Adrenal gland (tissue), 12 donors: ENCODE measurements around the gene PRIM2. TPM values are rescaled to one million over a fixed set of nuclear protein-coding genes. Genes with fewer than 3 reads are reported as not detected.

Experiments used
- DNase-seq, 7 donors: peaks; one replicate each; pipeline ENCODE4 v3.0.0-alpha.2; 2019 to 2020
- H3K27ac ChIP-seq, 5 donors: fragments of 200-600 bp; sonication (generic) in 4 of 5; 1 replicate in 3 of 5; 2 replicates in 2 of 5; pipeline versions ENCODE4 v1.5.1 to v1.8.0; 2016 to 2020; ENCODE audit warnings: mild to moderate bottlenecking in 1 of 5
- H3K27me3 ChIP-seq: fragments of 200-600 bp; 2 replicates; pipeline ENCODE4 v1.8.0; 2021
- H3K36me3 ChIP-seq, 2 donors: fragments of 200-600 bp; replicated peaks in 1 of 2; 1 replicate in 1 of 2; 2 replicates in 1 of 2; pipeline versions ENCODE4 v1.5.1 to v1.8.0; 2018 to 2022
- H3K4me1 ChIP-seq, 2 donors: fragments of 200-600 bp; replicated peaks in 1 of 2; 1 replicate in 1 of 2; 2 replicates in 1 of 2; pipeline versions ENCODE4 v1.5.1 to v1.8.0; 2018 to 2021
- H3K4me3 ChIP-seq, 4 donors: fragments of 200-600 bp; sonication (generic) in 3 of 4; one replicate each; pipeline ENCODE4 v1.5.1; 2016 to 2018
- H3K9me3 ChIP-seq, 3 donors: fragments of 200-600 bp; sonication (generic) in 1 of 3; replicated peaks in 1 of 3; 1 replicate in 2 of 3; 2 replicates in 1 of 3; pipeline versions ENCODE4 v1.5.1 to v1.8.0; 2016 to 2021
- CTCF ChIP-seq, 6 experiments: fragments of 450-650 bp in 4 of 6; fragments of 200-600 bp in 2 of 6; sonication (generic) in 1 of 6; IDR thresholded peaks; 1 replicate in 5 of 6; 2 replicates in 1 of 6; pipeline versions ENCODE4 v1.5.1 to v1.8.0; 2016 to 2021; ENCODE audit warnings: antibody characterized with exemption in 6 of 6, mild to moderate bottlenecking in 2 of 6, moderate library complexity in 1 of 6
- POLR2A ChIP-seq, 2 donors: fragments of 450-650 bp; IDR thresholded peaks; one replicate each; pipeline ENCODE4 v1.6.1; 2017; ENCODE audit warnings: antibody characterized with exemption in 2 of 2, mild to moderate bottlenecking in 2 of 2, moderate library complexity in 1 of 2
- WGBS, 4 donors: extraction: QIAGEN DNeasy Blood & Tissue Kit in 2 of 4; methylation state at CpG; one replicate each; pipeline versions ENCODE4 v1.1.5 to v1.1.7; 2013 to 2017; 5-methylcytosine and 5-hydroxymethylcytosine counted together
- intact Hi-C, 2 donors: fragments of 100-400 bp; cut with DNase I; formaldehyde crosslinking; loops; one replicate each; pipeline versions ENCODE4 v1.14.1 to v1.15.0; 2022 to 2023
- polyA plus RNA-seq, 3 donors: library from polyadenylated mRNA; stranded (reverse); fragments of 200-250 nt in 2 of 3; fragments of 350-450 nt in 1 of 3; fragmentation: Illumina TruSeq in 1 of 3; extraction: RNeasy Lipid Tissue Mini Kit (QIAGEN cat#74804) in 1 of 3; gene quantifications; one replicate each; pipeline ENCODE4 v1.2.3, GENCODE V29; 2013 to 2014
- total RNA-seq, 9 donors: library from RNA; depleted of rRNA in 4 of 9; stranded (reverse); fragments of >200 nt in 4 of 9; fragments of 120-200 nt in 1 of 9; fragmentation: NEBNext Ultra II Directional in 1 of 9; extraction: Animal tissue kit (Norgen Biotek cat#: 25700) in 1 of 9; gene quantifications; one replicate each; pipeline versions ENCODE4 v1.1.0 to v1.2.4, GENCODE V29; 2013 to 2023
- donor health status: healthy with polysubstance abuse.
- donor health status: Bipolar disorder and iron deficiency.
- donor health status: DM: yes; HTN: yes; CAD: no.
- donor health status: DM: no; HTN: no; CAD: no.
- donor health status: DM: no; HTN: no; CAD: no.
- donor health status: DM: yes; HTN: yes; CAD: no.

PRIM2 gene
- total and polyA plus RNA-seq, 12 donors: 2.4 to 15.8 (median 5.9) TPM

DNA sequence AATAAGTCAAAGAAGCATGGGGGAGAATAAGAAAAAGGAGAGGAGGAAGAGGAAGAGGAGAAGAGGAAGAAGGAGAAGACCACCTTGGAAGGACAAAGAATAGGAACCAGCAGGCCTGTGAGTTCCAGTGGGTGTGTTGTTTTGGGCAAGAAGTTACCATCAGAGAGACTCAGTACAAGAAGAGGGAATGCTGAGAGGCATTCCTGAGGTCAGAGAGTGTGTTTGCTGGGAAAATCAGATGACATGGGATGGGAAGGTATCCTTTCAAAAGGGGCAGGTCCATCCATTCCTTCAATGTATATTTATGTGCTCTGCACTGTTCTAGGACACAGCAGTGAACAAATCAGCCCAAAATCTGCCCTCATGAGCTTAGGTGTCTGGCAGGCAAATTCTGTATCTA, 40.5 kb upstream of the PRIM2 start:
- Histone ChIP-seq H3K4me1 (no peaks in the 10 kb centered on the region), H3K9me3 (no peaks in the 10 kb centered on the region), H3K4me3 (no peak overlapping the region), H3K27me3 (no peaks in the 10 kb centered on the region), H3K27ac (no peak overlapping the region), H3K36me3 (no peaks in the 10 kb centered on the region)
- intact Hi-C loops: no loop called here
- no peak for DNase-seq
- TF ChIP-seq POLR2A (IDR thresholded peaks at IDR 0.05) (no peak), CTCF (IDR thresholded peaks at IDR 0.05) (no peak)

DNA sequence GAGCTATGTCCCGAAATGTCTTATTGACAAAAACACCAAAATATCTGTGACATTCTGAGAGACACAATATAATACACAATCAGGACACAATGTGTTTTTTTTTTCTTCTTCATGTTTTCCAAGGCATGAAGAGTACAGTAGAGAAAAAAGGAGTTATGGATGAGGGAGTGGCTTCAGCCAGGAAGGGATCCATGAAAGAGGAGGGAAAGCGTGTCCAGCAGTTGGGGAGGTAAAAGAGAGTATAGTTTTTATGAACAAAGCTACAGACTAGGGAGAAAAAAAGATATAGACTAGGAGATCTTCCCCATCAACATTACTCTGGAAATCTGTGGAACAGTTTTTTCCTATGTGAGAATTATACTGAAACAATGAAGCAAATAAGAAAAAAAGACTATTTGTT, 38.9 kb upstream of the PRIM2 start:
- WGBS, 4 donors: 81 to 86% (median 84%) methylated on average over 2 of the region's 2 CpGs
- DNase-seq: no peak

DNA sequence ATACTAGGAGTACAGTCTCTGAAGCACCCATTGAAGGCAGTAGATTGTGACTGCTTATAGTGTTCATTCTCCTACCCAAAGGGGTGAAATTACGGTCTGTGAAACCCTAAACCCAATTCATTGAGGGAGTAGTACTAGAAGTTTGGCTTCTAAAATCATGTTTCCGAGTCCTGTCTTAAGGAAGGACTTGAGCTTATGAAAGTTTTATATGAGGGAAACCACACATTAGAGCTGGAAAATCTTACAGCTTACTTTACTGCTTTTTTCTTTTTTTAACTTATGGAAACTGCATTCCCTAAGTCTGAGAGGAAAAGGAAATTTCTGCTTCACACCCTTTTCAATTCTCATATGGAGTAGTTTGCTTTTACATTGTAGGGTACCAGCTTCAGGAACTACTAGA, 38.4 kb upstream of the PRIM2 start:
- no peaks in the 10 kb centered on the region for H3K9me3 ChIP-seq
- no peaks in the 10 kb centered on the region for H3K36me3 ChIP-seq
- H3K27ac ChIP-seq: no peak overlapping the region
- WGBS, 4 donors: 79 to 89% (median 81%) methylated on average over 2 of the region's 2 CpGs
- no peak for TF ChIP-seq POLR2A (IDR thresholded peaks at IDR 0.05)
- intact Hi-C loops: no loop called here
- no peaks in the 10 kb centered on the region for H3K4me1 ChIP-seq
- no peaks in the 10 kb centered on the region for H3K27me3 ChIP-seq
- no peak for DNase-seq
- H3K4me3 ChIP-seq: no peak overlapping the region

More for the DNA sequence above, 38.9 kb upstream of the PRIM2 start:
- Histone ChIP-seq H3K4me3 (no peak overlapping the region), H3K4me1 (no peaks in the 10 kb centered on the region), H3K9me3 (no peaks in the 10 kb centered on the region), H3K27ac (no peak overlapping the region), H3K27me3 (no peaks in the 10 kb centered on the region), H3K36me3 (no peaks in the 10 kb centered on the region)
- TF ChIP-seq CTCF (IDR thresholded peaks at IDR 0.05) (no peak), POLR2A (IDR thresholded peaks at IDR 0.05) (no peak)
- intact Hi-C loops: no loop called here

DNA sequence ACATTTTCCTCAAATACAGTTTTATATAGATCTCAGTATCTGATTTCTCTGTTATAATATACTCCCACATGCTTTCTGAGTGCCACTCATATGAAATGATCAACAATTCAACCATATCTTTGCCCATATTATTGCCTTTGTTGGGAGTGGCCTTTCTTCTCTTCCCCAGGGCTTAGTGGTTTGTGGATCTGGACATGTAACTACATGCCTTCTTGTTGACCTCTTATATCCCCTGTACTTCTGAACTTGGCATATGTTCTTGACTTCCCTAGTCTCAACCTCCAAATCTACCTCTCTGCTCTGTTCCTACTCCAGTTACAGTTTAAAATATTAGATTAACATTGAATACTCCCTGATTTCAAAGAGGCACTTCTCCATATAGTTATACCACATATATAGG, 34.3 kb upstream of the PRIM2 start:
- intact Hi-C loops: no loop called here
- Histone ChIP-seq H3K9me3 (no peaks in the 10 kb centered on the region), H3K27me3 (no peaks in the 10 kb centered on the region)

More for the DNA sequence above, 34.3 kb upstream of the PRIM2 start:
- no peak overlapping the region for H3K4me3 ChIP-seq
- DNase-seq: no peak
- H3K36me3 ChIP-seq: no peaks in the 10 kb centered on the region
- TF ChIP-seq POLR2A (IDR thresholded peaks at IDR 0.05): no peak
- TF ChIP-seq CTCF (IDR thresholded peaks at IDR 0.05): no peak
- no peak overlapping the region for H3K27ac ChIP-seq
- no peaks in the 10 kb centered on the region for H3K4me1 ChIP-seq
